Loucy (cell line): ENCODE data around the gene FAM8A1.

Experiments
- CTCF ChIP-seq: fragments of 200-600 bp; sonication (generic); conservative IDR thresholded peaks from 2 replicates; pipeline ENCODE4 v1.5.1; 2014; ENCODE audit warnings: mild to moderate bottlenecking, antibody characterized with exemption, low read length
- EZH2phosphoT487 ChIP-seq: fragments of 200-600 bp; IDR thresholded peaks from 2 replicates; pipeline ENCODE4 v1.6.1; 2018; ENCODE audit warnings: antibody characterized with exemption, mild to moderate bottlenecking, moderate library complexity, borderline replicate concordance

- TF ChIP-seq CTCF: no peak
- TF ChIP-seq EZH2phosphoT487: no peak
Measured at GRCh38 chr6:17601386-17601703, 1.2 kb downstream of the FAM8A1 start.
